Breast epithelium (tissue), 3 donors: ENCODE data around the gene PTPRK.

Experiments
- CTCF ChIP-seq, 3 donors: fragments of 450-650 bp; IDR thresholded peaks; one replicate each; pipeline ENCODE4 v1.5.1; 2016 to 2017; ENCODE audit warnings: antibody characterized with exemption in 3 of 3, mild to moderate bottlenecking in 3 of 3, moderate library complexity in 3 of 3
- POLR2A ChIP-seq: fragments of 450-650 bp; IDR thresholded peaks from one replicate; pipeline ENCODE4 v1.6.1; 2016; ENCODE audit warnings: antibody characterized with exemption, mild to moderate bottlenecking, moderate library complexity

GRCh38 chr6:128371136-128371535 is 149.3 kb downstream of the PTPRK start:
- TF ChIP-seq CTCF (IDR thresholded peaks at IDR 0.05), result no peak
- no peak for TF ChIP-seq POLR2A
